NOMO-1 (cell line): ENCODE measurements around the gene LARGE2.
A peak's percentile ranks its signal among the peaks of the same experiment; 100 is the strongest.

ENCODE experiments used
- DNase-seq, 2 experiments: peaks; one replicate each; lab custom pipeline; 2025; ENCODE audit not compliant: unreplicated experiment in 2 of 2; lab: John Stamatoyannopoulos, UW

The LARGE2 gene

GRCh38 chr11:45949992-45950407 lies 27.5 kb downstream of the LARGE2 start:
- no peak for DNase-seq

GRCh38 chr11:45959851-45960250 lies 37.4 kb downstream of the LARGE2 start:
- DNase-seq, result no peak

- peak in 1 of 2 experiments; percentile 34 for DNase-seq
These were observed 38.1 kb downstream of the LARGE2 start for GRCh38 chr11:45960387-45961095.

GRCh38 chr11:45961751-45962240 lies 39.3 kb downstream of the LARGE2 start:
- no peak for DNase-seq

DNA sequence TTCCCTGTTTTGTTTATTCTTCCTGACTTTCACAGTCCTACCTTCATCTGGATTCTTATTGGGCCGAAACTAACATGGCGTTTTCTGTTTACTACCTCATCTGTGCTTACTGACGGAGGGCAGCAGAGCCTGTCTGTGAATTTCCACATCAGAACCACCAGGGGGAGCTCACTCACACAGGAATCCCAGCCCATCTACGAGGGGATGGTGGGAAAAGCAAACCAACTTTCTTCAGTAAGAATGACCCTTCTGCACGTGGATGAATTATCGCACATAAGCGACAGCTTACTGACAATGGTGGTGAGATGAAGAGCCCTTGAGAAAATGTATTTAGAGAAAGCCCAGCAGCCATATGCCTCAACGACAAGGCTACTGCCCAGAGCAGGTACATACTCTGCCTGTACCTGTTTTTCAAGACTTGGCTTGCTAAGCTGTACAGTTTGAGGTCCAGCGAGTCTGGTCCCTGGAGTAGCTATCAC lies 42.5 kb downstream of the LARGE2 start:
- peak; percentile 21 to 59 for DNase-seq

GRCh38 chr11:45967506-45967905 lies 45.0 kb downstream of the LARGE2 start:
- DNase-seq, result no peak

DNA sequence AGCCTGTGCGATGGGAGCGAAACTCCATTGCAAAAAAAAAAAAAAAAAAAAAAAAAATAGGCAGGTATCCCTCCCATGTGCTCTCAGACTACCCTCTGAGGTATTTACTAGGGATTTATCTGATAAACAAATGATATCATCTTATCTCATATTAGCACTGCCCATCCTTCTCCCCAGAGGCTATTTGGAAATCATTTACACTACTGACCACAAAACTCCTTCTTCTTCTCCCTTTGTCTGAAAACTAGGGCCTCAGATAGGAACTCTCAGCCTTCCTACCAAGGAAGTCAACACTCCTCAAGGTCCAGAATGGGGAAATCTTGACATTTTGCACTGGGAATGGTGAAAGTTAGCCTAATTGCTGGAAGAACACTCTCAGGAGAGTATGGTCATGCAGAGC lies 46.4 kb downstream of the LARGE2 start:
- no peak for DNase-seq

GRCh38 chr11:45973601-45974000 lies 51.1 kb downstream of the LARGE2 start:
- DNase-seq, result no peak

- DNase-seq, result no peak
These were observed 52.4 kb downstream of the LARGE2 start for GRCh38 chr11:45974806-45975205.
